Lower lobe of right lung (tissue), 2 donors: ENCODE measurements around the gene XPA. TPM values are rescaled to one million over a fixed set of nuclear protein-coding genes. Genes with fewer than 3 reads are reported as not detected.
A peak's percentile ranks its signal among the peaks of the same experiment; 100 is the strongest.

Experiments used
- ATAC-seq, 2 donors: fragments of 200-7000 bp; cut with Tn5 transposase; one replicate each; pipeline ENCODE4 v1.9.1; 2020 to 2022; ENCODE audit warnings: mild to moderate bottlenecking in 2 of 2, moderate library complexity in 2 of 2
- DNase-seq: peaks from one replicate; pipeline ENCODE4 v3.0.0-alpha.2; 2020
- H3K27ac ChIP-seq: fragments of 200-600 bp; one replicate; pipeline ENCODE4 v1.8.0; 2022
- H3K27me3 ChIP-seq: fragments of 200-600 bp; one replicate; pipeline ENCODE4 v1.8.0; 2022; ENCODE audit warnings: low read depth
- H3K36me3 ChIP-seq: fragments of 200-600 bp; one replicate; pipeline ENCODE4 v1.8.0; 2022; ENCODE audit warnings: mild to moderate bottlenecking
- H3K4me1 ChIP-seq: fragments of 200-600 bp; one replicate; pipeline ENCODE4 v1.8.0; 2022
- H3K4me3 ChIP-seq: fragments of 200-600 bp; one replicate; pipeline ENCODE4 v1.8.0; 2022; ENCODE audit warnings: mild to moderate bottlenecking
- H3K9me3 ChIP-seq: fragments of 200-600 bp; one replicate; pipeline ENCODE4 v1.8.0; 2022
- intact Hi-C: fragments of 100-400 bp; cut with DNase I; formaldehyde crosslinking; loops from one replicate; pipeline ENCODE4 v1.11.0; 2022
- total RNA-seq: library from RNA; stranded (reverse); fragmentation: NEBNext Ultra II Directional; extraction: Animal tissue kit (Norgen Biotek cat#: 25700); gene quantifications from one replicate; pipeline ENCODE4 v1.2.1, GENCODE V29; 2021
- TF ChIP-seq, protein P1 (sequence below): fragments of 200-600 bp; IDR thresholded peaks from one replicate; pipeline ENCODE4 v1.8.0; 2022; ENCODE audit warnings: antibody characterized with exemption, mild to moderate bottlenecking
- donor health status: DM: no; HTN: yes; CAD: no; lungs with severe emphysema.

Gene XPA
- total RNA-seq, 1 donor from 2014 or later: 11.3 TPM

DNA sequence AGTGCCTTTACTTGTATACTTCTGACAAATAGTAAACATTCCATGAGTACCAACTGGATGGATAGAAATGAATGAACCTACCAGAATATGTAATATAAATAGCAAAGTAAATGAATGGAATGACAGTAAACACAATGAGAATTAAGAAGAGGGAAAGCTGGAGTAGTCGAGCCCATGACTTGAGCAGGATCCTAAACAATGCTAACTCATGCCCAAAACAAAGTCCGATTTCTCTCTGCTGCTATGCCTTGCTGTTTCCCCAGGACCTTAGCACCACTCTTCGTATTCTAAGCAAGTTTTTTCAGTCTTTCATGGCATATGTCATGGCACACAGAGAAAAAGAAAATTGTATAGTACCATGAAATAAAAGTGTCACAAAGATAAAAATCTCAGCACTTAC is 1.8 kb downstream of the XPA start:
- no peak overlapping the region for H3K27ac ChIP-seq

DNA sequence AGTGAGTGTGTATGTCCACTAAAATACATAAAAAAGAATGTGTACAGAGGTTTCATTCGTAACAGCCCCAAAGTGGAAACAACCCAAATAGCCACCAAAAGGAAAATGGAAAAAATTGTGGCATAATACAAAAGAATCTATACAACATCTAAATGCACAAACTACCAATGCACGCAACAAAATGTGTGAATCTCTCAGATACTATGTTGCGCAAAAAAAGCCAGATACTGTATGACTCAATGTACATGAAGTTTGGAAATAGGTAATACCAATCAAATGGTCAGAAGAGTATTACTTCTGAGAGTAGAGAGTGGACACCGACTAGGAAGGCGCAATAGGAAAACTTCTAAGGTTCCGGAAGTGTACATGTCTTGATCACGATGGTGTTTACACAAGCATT is 2.4 kb downstream of the XPA start:
- H3K27me3 ChIP-seq: no peaks in the 10 kb centered on the region
- DNase-seq: no peak
- no peak overlapping the region for H3K27ac ChIP-seq
- TF ChIP-seq, protein P1, sequence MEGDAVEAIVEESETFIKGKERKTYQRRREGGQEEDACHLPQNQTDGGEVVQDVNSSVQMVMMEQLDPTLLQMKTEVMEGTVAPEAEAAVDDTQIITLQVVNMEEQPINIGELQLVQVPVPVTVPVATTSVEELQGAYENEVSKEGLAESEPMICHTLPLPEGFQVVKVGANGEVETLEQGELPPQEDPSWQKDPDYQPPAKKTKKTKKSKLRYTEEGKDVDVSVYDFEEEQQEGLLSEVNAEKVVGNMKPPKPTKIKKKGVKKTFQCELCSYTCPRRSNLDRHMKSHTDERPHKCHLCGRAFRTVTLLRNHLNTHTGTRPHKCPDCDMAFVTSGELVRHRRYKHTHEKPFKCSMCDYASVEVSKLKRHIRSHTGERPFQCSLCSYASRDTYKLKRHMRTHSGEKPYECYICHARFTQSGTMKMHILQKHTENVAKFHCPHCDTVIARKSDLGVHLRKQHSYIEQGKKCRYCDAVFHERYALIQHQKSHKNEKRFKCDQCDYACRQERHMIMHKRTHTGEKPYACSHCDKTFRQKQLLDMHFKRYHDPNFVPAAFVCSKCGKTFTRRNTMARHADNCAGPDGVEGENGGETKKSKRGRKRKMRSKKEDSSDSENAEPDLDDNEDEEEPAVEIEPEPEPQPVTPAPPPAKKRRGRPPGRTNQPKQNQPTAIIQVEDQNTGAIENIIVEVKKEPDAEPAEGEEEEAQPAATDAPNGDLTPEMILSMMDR: no peak
- ATAC-seq: no peak
- peaks cover 38% of the 10 kb centered on the region for H3K36me3 ChIP-seq
- intact Hi-C loops: no loop called here
- no peak overlapping the region for H3K4me3 ChIP-seq
- H3K9me3 ChIP-seq: no peaks in the 10 kb centered on the region
- H3K4me1 ChIP-seq: peaks cover 33% of the 10 kb centered on the region

More for the DNA sequence above, 1.8 kb downstream of the XPA start:
- TF ChIP-seq, protein P1: no peak
- Histone ChIP-seq H3K4me3 (peak overlapping the region; percentile 73), H3K4me1 (peaks cover 33% of the 10 kb centered on the region), H3K36me3 (peaks cover 32% of the 10 kb centered on the region), H3K27me3 (no peaks in the 10 kb centered on the region), H3K9me3 (no peaks in the 10 kb centered on the region)
- intact Hi-C loops: no loop called here
- DNase-seq (no peak), ATAC-seq (no peak)

DNA sequence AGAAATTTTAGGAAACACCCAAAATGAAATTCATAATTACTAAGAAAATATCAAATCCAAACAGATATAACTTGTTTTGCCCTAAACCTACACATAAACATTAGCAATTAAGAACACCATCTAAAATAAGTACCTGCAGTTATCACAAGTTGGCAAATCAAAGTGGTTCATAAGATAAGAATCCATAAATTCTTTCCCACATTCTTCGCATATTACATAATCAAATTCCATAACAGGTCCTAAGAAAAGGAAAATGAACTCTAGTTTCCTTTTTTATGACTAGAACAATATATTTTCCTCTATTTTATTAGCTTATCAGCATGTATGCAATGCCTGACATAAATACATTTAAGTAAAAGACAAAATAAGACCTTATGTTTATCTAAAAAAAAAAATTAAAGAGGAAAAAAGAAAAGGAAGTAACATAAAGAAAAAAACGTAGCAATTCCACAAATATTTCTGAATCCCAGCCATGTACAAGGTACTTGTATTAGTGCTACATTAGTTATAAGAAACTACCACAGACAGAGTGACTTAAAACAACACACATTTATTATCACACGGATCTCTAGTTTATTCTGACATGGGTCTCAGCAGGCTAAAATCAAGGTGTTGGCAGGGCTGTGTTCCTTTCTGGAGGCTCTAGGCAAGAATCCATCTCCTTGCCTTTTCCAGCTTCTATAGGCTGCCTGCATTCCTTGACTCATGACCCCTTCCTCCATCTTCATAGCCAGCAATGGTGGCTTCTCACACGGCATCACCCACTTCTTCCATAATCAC is 7.5 kb downstream of the XPA start:
- no peak for DNase-seq
- Histone ChIP-seq H3K36me3 (peaks cover 83% of the 10 kb centered on the region), H3K4me3 (no peak overlapping the region), H3K27me3 (no peaks in the 10 kb centered on the region), H3K9me3 (no peaks in the 10 kb centered on the region), H3K27ac (no peak overlapping the region), H3K4me1 (peaks cover 9% of the 10 kb centered on the region)
- intact Hi-C loops: no loop called here
- TF ChIP-seq, protein P1: no peak
- no peak for ATAC-seq

DNA sequence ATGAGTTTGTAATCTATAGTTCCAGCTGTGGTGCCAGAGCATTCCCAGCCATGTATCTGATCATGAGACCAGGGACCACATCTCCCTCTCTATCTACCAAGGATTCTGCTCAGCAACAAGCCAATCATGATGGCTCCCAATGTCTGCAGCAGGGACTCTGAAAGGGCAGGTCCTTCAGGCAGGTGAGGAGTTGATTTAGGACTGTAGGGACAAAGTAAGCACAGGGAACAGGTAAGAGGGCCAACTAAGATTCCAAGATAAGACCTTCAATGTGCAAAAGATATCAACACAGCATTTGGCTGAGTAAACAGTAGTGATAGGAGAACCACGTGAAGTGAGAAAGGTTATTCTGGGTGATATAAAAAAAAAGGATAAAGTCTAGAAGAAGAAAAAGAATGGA is 8.5 kb downstream of the XPA start:
- intact Hi-C loops: no loop called here
- ATAC-seq (peak in 1 of 2 donors; percentile 31), DNase-seq (no peak)
- no peak overlapping the region for H3K27ac ChIP-seq
- H3K9me3 ChIP-seq: no peaks in the 10 kb centered on the region
- peaks cover 93% of the 10 kb centered on the region for H3K36me3 ChIP-seq
- H3K27me3 ChIP-seq: no peaks in the 10 kb centered on the region
- no peak overlapping the region for H3K4me3 ChIP-seq
- peaks cover 8% of the 10 kb centered on the region for H3K4me1 ChIP-seq
- TF ChIP-seq, protein P1: no peak

DNA sequence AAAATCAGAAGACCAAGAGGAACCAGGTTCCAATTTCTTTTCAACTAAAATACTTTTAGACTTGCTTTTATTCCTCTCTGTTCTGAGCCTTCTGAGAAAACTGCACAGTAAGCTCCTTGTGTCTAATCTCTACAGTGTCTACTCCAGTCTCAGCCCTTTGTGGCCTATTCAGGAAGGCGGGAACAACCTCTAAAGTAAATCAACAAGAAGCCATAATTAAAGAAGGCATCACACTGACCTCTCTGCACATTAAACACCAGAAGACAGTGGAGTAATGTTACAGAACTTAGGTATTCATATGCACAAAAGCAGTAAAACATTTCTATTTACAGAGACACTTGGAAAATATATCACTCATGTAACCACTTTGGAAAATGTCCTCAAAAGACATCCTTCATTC is 14.9 kb downstream of the XPA start:
- TF ChIP-seq, protein P1: no peak
- no peak for ATAC-seq
- intact Hi-C loops: no loop called here

More for the DNA sequence above, 14.9 kb downstream of the XPA start:
- no peak for DNase-seq
- Histone ChIP-seq H3K36me3 (peaks cover 98% of the 10 kb centered on the region), H3K9me3 (no peaks in the 10 kb centered on the region), H3K27me3 (no peaks in the 10 kb centered on the region), H3K4me1 (no peaks in the 10 kb centered on the region), H3K27ac (no peak overlapping the region), H3K4me3 (no peak overlapping the region)
